ENCODE results near the gene SPPL2B.

The SPPL2B gene

GRCh38 chr19:2371656-2372055 is 43.2 kb downstream of the SPPL2B start:
- Mint-ChIP-seq H3K36me3 (ENCODE audit: low read depth) (peaks cover 2% of the 10 kb centered on the region), H3K9me3 (peaks cover 16% of the 10 kb centered on the region), H3K4me3 (no peak overlapping the region), H3K27me3 (ENCODE audit: low read depth) (peaks cover 5% of the 10 kb centered on the region), H3K27ac (no peak overlapping the region), H3K4me1 (ENCODE audit: low read depth) (no peaks in the 10 kb centered on the region)
- no peak for DNase-seq (ENCODE audit: low spot score)

GRCh38 chr19:2372076-2372612 is 43.7 kb downstream of the SPPL2B start:
- peaks cover 5% of the 10 kb centered on the region for H3K27me3 Mint-ChIP-seq (ENCODE audit: low read depth)
- peaks cover 2% of the 10 kb centered on the region for H3K36me3 Mint-ChIP-seq (ENCODE audit: low read depth)
- H3K9me3 Mint-ChIP-seq, result peaks cover 16% of the 10 kb centered on the region
- no peak for DNase-seq (ENCODE audit: low spot score)
- H3K4me1 Mint-ChIP-seq (ENCODE audit: low read depth), result no peaks in the 10 kb centered on the region
- H3K4me3 Mint-ChIP-seq, result no peak overlapping the region
- no peak overlapping the region for H3K27ac Mint-ChIP-seq

GRCh38 chr19:2374808-2375207 is 46.3 kb downstream of the SPPL2B start:
- no peak overlapping the region for H3K27ac Mint-ChIP-seq
- H3K36me3 Mint-ChIP-seq (ENCODE audit: low read depth), result peaks cover 5% of the 10 kb centered on the region
- H3K9me3 Mint-ChIP-seq, result peaks cover 26% of the 10 kb centered on the region

DNA sequence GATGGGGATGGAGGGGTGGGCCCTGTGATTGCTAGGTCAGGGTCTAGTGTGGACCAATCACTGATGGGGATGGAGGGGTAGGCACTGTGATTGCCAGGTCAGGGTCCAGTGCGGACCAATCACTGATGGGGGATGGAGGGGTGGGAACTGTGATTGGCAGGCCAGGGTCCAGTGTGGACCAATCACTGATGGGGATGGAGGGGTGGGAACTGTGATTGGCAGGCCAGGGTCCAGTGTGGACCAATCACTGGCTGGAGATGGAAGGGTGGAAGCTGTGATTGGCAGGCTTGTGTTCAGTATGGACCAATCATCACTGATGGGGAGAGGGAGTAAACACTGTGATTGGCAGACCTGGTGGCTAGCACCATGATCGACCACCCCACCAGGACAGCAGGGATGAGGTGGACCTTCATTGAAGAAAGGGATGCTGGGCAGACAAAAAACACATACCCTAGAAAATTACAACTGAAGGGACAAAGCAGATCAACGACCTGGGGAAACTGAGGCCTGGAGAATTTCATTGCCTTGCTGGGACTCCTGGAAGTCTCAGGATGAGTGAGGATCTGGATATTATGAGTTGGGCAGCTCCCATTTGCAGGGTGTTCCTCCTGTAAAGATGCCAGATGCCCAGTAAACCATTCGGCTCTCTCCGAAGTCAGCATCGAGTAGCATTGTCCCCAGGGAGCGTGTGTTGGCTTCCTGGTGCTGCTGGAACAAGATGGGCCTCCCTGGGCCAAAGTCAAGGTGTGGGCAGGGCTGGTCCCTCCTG is 47.1 kb downstream of the SPPL2B start:
- H3K4me3 Mint-ChIP-seq, result no peak overlapping the region
- H3K9me3 Mint-ChIP-seq, result peaks cover 27% of the 10 kb centered on the region
- peaks cover 5% of the 10 kb centered on the region for H3K27me3 Mint-ChIP-seq (ENCODE audit: low read depth)
- no peaks in the 10 kb centered on the region for H3K4me1 Mint-ChIP-seq (ENCODE audit: low read depth)
- no peak for DNase-seq (ENCODE audit: low spot score)
- H3K36me3 Mint-ChIP-seq (ENCODE audit: low read depth), result peaks cover 5% of the 10 kb centered on the region
- no peak overlapping the region for H3K27ac Mint-ChIP-seq

More at GRCh38 chr19:2374808-2375207, 46.3 kb downstream of the SPPL2B start:
- no peak overlapping the region for H3K4me3 Mint-ChIP-seq
- DNase-seq (ENCODE audit: low spot score), result no peak
- H3K4me1 Mint-ChIP-seq (ENCODE audit: low read depth), result no peaks in the 10 kb centered on the region
- H3K27me3 Mint-ChIP-seq (ENCODE audit: low read depth), result peaks cover 5% of the 10 kb centered on the region

GRCh38 chr19:2376784-2377519 is 48.5 kb downstream of the SPPL2B start:
- H3K4me1 Mint-ChIP-seq (ENCODE audit: low read depth), result no peaks in the 10 kb centered on the region
- peaks cover 5% of the 10 kb centered on the region for H3K36me3 Mint-ChIP-seq (ENCODE audit: low read depth)
- no peak overlapping the region for H3K4me3 Mint-ChIP-seq
- DNase-seq (ENCODE audit: low spot score), result no peak
- H3K27me3 Mint-ChIP-seq (ENCODE audit: low read depth), result peaks cover 5% of the 10 kb centered on the region
- peaks cover 32% of the 10 kb centered on the region for H3K9me3 Mint-ChIP-seq
- H3K27ac Mint-ChIP-seq, result no peak overlapping the region

DNA sequence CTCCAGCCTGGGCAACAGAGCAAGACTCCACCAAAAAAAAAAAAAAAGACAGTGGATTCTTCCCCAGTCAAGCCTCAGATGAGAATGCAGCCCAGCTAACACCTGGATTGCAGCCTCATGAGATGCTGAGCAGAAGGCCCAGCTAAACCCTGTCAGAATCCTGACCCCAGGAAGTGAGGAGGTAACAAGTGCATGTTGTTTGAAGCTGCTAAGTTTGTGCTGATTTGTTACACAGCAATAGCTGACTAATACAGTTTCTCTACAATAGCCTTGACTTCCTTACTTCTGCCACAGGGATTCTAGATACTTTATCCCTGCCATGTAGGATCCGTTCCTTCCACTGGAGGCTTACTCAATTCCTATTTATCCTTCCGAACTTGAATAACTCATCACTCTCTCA is 52.1 kb downstream of the SPPL2B start:
- Mint-ChIP-seq H3K27ac (no peak overlapping the region), H3K4me1 (ENCODE audit: low read depth) (no peaks in the 10 kb centered on the region), H3K9me3 (peaks cover 28% of the 10 kb centered on the region), H3K4me3 (no peak overlapping the region), H3K36me3 (ENCODE audit: low read depth) (peaks cover 5% of the 10 kb centered on the region), H3K27me3 (ENCODE audit: low read depth) (no peaks in the 10 kb centered on the region)
- no peak for DNase-seq (ENCODE audit: low spot score)

- H3K27me3 Mint-ChIP-seq (ENCODE audit: low read depth), result no peaks in the 10 kb centered on the region
- no peak for DNase-seq (ENCODE audit: low spot score)
- H3K27ac Mint-ChIP-seq, result no peak overlapping the region
- H3K4me3 Mint-ChIP-seq, result no peak overlapping the region
- peaks cover 28% of the 10 kb centered on the region for H3K9me3 Mint-ChIP-seq
- peaks cover 5% of the 10 kb centered on the region for H3K36me3 Mint-ChIP-seq (ENCODE audit: low read depth)
- H3K4me1 Mint-ChIP-seq (ENCODE audit: low read depth), result no peaks in the 10 kb centered on the region
Observed at GRCh38 chr19:2381148-2381820, 52.8 kb downstream of the SPPL2B start.

- Mint-ChIP-seq H3K27ac (peak overlapping the region; percentile 26), H3K9me3 (peaks cover 26% of the 10 kb centered on the region), H3K4me3 (no peak overlapping the region), H3K4me1 (ENCODE audit: low read depth) (no peaks in the 10 kb centered on the region), H3K36me3 (ENCODE audit: low read depth) (peaks cover 3% of the 10 kb centered on the region), H3K27me3 (ENCODE audit: low read depth) (peaks cover 3% of the 10 kb centered on the region)
- DNase-seq (ENCODE audit: low spot score), result no peak
Observed at GRCh38 chr19:2382530-2383222, 54.2 kb downstream of the SPPL2B start.

DNA sequence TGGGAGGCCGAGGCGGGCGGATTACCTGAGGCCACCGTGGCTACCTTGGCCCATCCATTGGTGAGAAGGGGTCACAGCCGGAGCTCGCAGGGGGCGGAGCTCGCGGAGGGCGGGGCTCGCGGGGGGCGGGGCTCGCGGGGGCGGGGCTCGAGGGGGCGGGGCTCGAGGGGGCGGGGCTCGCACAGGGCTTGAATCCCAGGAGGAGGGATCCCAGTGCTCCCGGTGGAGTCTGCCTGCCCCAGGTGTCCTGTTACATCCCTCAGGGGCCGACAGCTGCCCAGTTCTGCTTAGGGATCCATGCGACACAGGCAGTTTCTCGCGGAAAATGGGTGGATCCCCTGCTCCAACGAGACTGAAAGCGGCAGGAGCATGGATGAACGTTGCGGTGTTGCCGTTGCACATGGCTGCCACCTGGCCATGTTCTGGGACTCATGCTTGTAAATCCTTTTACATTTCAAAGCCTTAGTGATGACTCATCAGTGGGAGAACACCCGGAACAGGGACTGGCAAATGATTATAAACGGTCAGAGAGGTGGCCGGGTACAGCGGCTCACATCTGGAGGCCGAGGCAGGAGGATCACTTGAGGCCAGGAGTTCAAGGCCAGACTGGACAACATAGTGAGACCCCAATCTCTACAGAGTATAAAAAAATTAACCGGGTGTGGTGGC is 56.7 kb downstream of the SPPL2B start:
- Mint-ChIP-seq H3K27ac (no peak overlapping the region), H3K27me3 (ENCODE audit: low read depth) (peaks cover 3% of the 10 kb centered on the region), H3K9me3 (peaks cover 11% of the 10 kb centered on the region), H3K36me3 (ENCODE audit: low read depth) (no peaks in the 10 kb centered on the region), H3K4me1 (ENCODE audit: low read depth) (no peaks in the 10 kb centered on the region), H3K4me3 (no peak overlapping the region)
- DNase-seq (ENCODE audit: low spot score), result no peak

GRCh38 chr19:2387367-2388288 is 59.1 kb downstream of the SPPL2B start:
- Mint-ChIP-seq H3K27me3 (ENCODE audit: low read depth) (peaks cover 4% of the 10 kb centered on the region), H3K4me1 (ENCODE audit: low read depth) (peaks cover 3% of the 10 kb centered on the region), H3K4me3 (no peak overlapping the region), H3K9me3 (no peaks in the 10 kb centered on the region), H3K27ac (no peak overlapping the region), H3K36me3 (ENCODE audit: low read depth) (no peaks in the 10 kb centered on the region)
- DNase-seq (ENCODE audit: low spot score), result no peak

- Mint-ChIP-seq H3K27me3 (ENCODE audit: low read depth) (peaks cover 4% of the 10 kb centered on the region), H3K9me3 (no peaks in the 10 kb centered on the region), H3K4me1 (ENCODE audit: low read depth) (peaks cover 4% of the 10 kb centered on the region), H3K36me3 (ENCODE audit: low read depth) (no peaks in the 10 kb centered on the region), H3K27ac (no peak overlapping the region), H3K4me3 (no peak overlapping the region)
- DNase-seq (ENCODE audit: low spot score), result no peak
Observed at GRCh38 chr19:2389594-2389993, 61.1 kb downstream of the SPPL2B start.

DNA sequence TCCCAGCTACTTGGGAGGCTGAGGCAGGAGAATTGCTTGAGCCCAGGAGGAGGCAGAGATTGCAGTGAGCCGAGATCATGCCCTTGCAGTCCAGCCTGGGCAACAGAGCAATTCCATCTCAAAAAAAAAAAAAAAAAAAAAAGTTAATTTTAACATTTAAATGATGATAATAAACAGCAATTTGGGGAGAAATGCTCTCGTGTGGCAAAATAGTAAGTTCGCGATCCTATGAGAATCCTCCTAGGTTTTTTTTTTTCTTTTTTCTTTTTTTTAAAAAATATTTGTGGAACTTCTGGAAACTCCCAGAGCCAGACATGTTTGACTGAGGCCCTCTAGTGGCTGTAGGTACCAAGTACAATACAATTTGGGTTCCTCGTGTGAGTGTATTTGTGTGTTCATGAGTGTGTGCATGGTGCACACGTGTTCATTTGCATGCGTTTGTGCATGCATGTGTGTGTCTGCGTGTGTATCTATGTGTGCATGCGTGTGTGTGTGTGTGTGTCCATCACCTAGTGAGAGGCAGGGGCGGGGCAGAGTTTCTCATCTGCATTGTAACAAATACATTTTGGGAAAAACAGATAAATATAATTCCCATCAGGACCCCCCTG is 62.7 kb downstream of the SPPL2B start:
- Mint-ChIP-seq H3K27me3 (ENCODE audit: low read depth) (peaks cover 4% of the 10 kb centered on the region), H3K9me3 (no peaks in the 10 kb centered on the region), H3K4me1 (ENCODE audit: low read depth) (peaks cover 4% of the 10 kb centered on the region), H3K4me3 (no peak overlapping the region), H3K27ac (no peak overlapping the region), H3K36me3 (ENCODE audit: low read depth) (no peaks in the 10 kb centered on the region)
- DNase-seq (ENCODE audit: low spot score), result peak; percentile 23
